GM20000 (cell line): ENCODE data around the gene CXXC1.

ENCODE experiments used
- DNase-seq: peaks from one replicate; pipeline ENCODE4 v3.0.0; 2012; ENCODE audit warnings: low spot score
- TF ChIP-seq, protein P1 (sequence below): IDR thresholded peaks from 2 replicates; pipeline ENCODE4 v1.5.1; 2012; ENCODE audit warnings: mild to moderate bottlenecking, control low read depth; ENCODE audit errors: extremely low read depth, missing control alignments

Gene CXXC1

GRCh38 chr18:50307400-50307737 is 19.9 kb upstream of the CXXC1 start:
- no peak for DNase-seq
- TF ChIP-seq, protein P1, sequence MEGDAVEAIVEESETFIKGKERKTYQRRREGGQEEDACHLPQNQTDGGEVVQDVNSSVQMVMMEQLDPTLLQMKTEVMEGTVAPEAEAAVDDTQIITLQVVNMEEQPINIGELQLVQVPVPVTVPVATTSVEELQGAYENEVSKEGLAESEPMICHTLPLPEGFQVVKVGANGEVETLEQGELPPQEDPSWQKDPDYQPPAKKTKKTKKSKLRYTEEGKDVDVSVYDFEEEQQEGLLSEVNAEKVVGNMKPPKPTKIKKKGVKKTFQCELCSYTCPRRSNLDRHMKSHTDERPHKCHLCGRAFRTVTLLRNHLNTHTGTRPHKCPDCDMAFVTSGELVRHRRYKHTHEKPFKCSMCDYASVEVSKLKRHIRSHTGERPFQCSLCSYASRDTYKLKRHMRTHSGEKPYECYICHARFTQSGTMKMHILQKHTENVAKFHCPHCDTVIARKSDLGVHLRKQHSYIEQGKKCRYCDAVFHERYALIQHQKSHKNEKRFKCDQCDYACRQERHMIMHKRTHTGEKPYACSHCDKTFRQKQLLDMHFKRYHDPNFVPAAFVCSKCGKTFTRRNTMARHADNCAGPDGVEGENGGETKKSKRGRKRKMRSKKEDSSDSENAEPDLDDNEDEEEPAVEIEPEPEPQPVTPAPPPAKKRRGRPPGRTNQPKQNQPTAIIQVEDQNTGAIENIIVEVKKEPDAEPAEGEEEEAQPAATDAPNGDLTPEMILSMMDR, result no peak

- TF ChIP-seq, protein P1, result no peak
- DNase-seq, result no peak
Measured at GRCh38 chr18:50306944-50307343, 19.5 kb upstream of the CXXC1 start.

- DNase-seq, result no peak
- TF ChIP-seq, protein P1, result no peak
Measured at GRCh38 chr18:50301074-50301473, 13.6 kb upstream of the CXXC1 start.

GRCh38 chr18:50299626-50300388 is 12.3 kb upstream of the CXXC1 start:
- no peak for DNase-seq
- TF ChIP-seq, protein P1, result no peak

GRCh38 chr18:50298443-50299284 is 11.2 kb upstream of the CXXC1 start:
- TF ChIP-seq, protein P1, result no peak
- DNase-seq, result no peak

GRCh38 chr18:50297621-50298442 is 10.3 kb upstream of the CXXC1 start:
- peak; percentile 92 for DNase-seq
- TF ChIP-seq, protein P1, result no peak
